Prostate gland (tissue), 2 donors: ENCODE measurements around the gene TFEB.

Experiments used
- CTCF ChIP-seq, 4 experiments: fragments of 200-600 bp in 2 of 4; fragments of 450-650 bp in 2 of 4; sonication (generic) in 2 of 4; IDR thresholded peaks; 1 replicate in 3 of 4; 2 replicates in 1 of 4; pipeline ENCODE4 v1.5.1; 2016 to 2019; ENCODE audit warnings: antibody characterized with exemption in 4 of 4, mild to moderate bottlenecking in 2 of 4, moderate library complexity in 2 of 4
- POLR2A ChIP-seq: fragments of 450-650 bp; IDR thresholded peaks from one replicate; pipeline ENCODE4 v1.6.1; 2016; ENCODE audit warnings: antibody characterized with exemption, mild to moderate bottlenecking
- POLR2AphosphoS5 ChIP-seq: sonication (generic); formaldehyde crosslinking; IDR thresholded peaks from one replicate; pipeline ENCODE4 v1.6.1; 2017; ENCODE audit warnings: antibody characterized with exemption

- TF ChIP-seq CTCF (IDR thresholded peaks at IDR 0.05) (no peak), POLR2A (no peak), POLR2AphosphoS5 (no peak)
Measured at GRCh38 chr6:41635365-41635764, 100.0 kb downstream of the TFEB start.
